ENCODE data around the gene TMEM256. TPM values are rescaled to one million over a fixed set of nuclear protein-coding genes. Genes with fewer than 3 reads are reported as not detected.

Gene TMEM256
- total RNA-seq, 1 experiment from 2014 or later, result 151 TPM

- no peak within 1 kb of the TSS for H3K23ac ChIP-seq (ENCODE audit: insufficient read length, low read depth, low read length)
- Mint-ChIP-seq H3K4me3 (no peak within 1 kb of the TSS; a peak in 1 of 5 replicates), H3K27ac (peak within 1 kb of the TSS in 1 of 3 experiments; percentile 95; a peak in 2 of 7 replicates), H3K9me3 (no peaks in the 10 kb centered on the region; a peak in 1 of 5 replicates), H3K36me3 (ENCODE audit: insufficient read depth in 1 of 3, low read depth in 3 of 3) (no peaks in the 10 kb centered on the region), H3K4me1 (no peaks in the 10 kb centered on the region), H3K27me3 (ENCODE audit: low read depth) (peaks cover 17% of the 10 kb centered on the region)
- no peak within 1 kb of the TSS for H2BK5ac ChIP-seq (ENCODE audit: insufficient read length, low read length)
- no CpG with 5 or more reads among the region's 5 CpGs for WGBS (ENCODE audit: extremely low coverage, insufficient read length, low lambda C conversion rate)
- no peak within 1 kb of the TSS for H3K4me2 ChIP-seq (ENCODE audit: insufficient read depth, insufficient read length, low read length)
- H3K9me3 ChIP-seq (ENCODE audit: control insufficient read depth, low read depth, low read length), result no peaks in the 10 kb centered on the region
- no peak within 1 kb of the TSS; the same call in 1 of the 2 replicates for H3K14ac ChIP-seq (ENCODE audit: insufficient read depth, low read length)
- H3K9ac ChIP-seq (ENCODE audit: extremely low read depth, insufficient read length, low read length), result no peak within 1 kb of the TSS
- no peaks in the 10 kb centered on the region; the same call in 1 of the 2 replicates for H3K27me3 ChIP-seq (ENCODE audit: insufficient read depth, low read length)
- H3K56ac ChIP-seq (ENCODE audit: insufficient read length, low read depth, low read length), result no peak within 1 kb of the TSS
- no peak within 1 kb of the TSS for H2BK20ac ChIP-seq (ENCODE audit: low read depth, low read length, poor library complexity, severe bottlenecking)
- H3K18ac ChIP-seq (ENCODE audit: insufficient read length, low read depth, low read length), result no peak within 1 kb of the TSS
- no peak within 1 kb of the TSS for H4K5ac ChIP-seq (ENCODE audit: insufficient read length, low read depth, low read length)
- H3K79me2 ChIP-seq (ENCODE audit: insufficient read depth, low read length), result no peaks in the 10 kb centered on the region
- no peaks in the 10 kb centered on the region for H3K23me2 ChIP-seq (ENCODE audit: insufficient read length, low read depth, low read length, poor library complexity, severe bottlenecking)
- H4K91ac ChIP-seq (ENCODE audit: insufficient read length, low read depth, low read length), result no peak within 1 kb of the TSS
- no peak within 1 kb of the TSS for H2BK12ac ChIP-seq (ENCODE audit: insufficient read length, low read depth, low read length)
- no peak within 1 kb of the TSS for H2AFZ ChIP-seq (ENCODE audit: low read length)
- H4K20me1 ChIP-seq (ENCODE audit: control insufficient read depth, insufficient read depth, insufficient read length), result no peaks in the 10 kb centered on the region
- DNase-seq, result no peak
- no peaks in the 10 kb centered on the region for H3K79me1 ChIP-seq (ENCODE audit: insufficient read depth, low read depth, low read length, poor library complexity, severe bottlenecking)
- no peak within 1 kb of the TSS for H3K27ac ChIP-seq (ENCODE audit: insufficient read length, low read depth, low read length)
- no peak within 1 kb of the TSS for H2BK15ac ChIP-seq (ENCODE audit: low read depth, low read length)
- H4K8ac ChIP-seq (replicated peaks; ENCODE audit: insufficient read length, low read depth, low read length), result no peak within 1 kb of the TSS
- no peaks in the 10 kb centered on the region for H3K4me1 ChIP-seq (ENCODE audit: insufficient read depth, low read length)
- H3K4ac ChIP-seq (ENCODE audit: low read depth, low read length), result no peak within 1 kb of the TSS
- no peak within 1 kb of the TSS for H2AK5ac ChIP-seq (ENCODE audit: insufficient read length, low read length)
- no peak within 1 kb of the TSS for H2BK120ac ChIP-seq (ENCODE audit: low read depth, low read length, poor library complexity, severe bottlenecking)
- H3T11ph ChIP-seq (ENCODE audit: low read length), result no peak within 1 kb of the TSS
- no peak for TF ChIP-seq CTCF (conservative IDR thresholded peaks at IDR 0.05)
Observed at GRCh38 chr17:7428557-7428956, 24.7 kb upstream of the TMEM256 start, which contains the start of gene SPEM3. Gene SPEM3, plus strand, starts transcription at chr17:7428857. Its CDS starts 46 bp downstream, at chr17:7428903.

Measured in H9 (cell line).